Activated naive CD4-positive, alpha-beta T cell treated with anti-CD3 and anti-CD28 coated beads, Interleukin-2, amount 10 ng/mL, durations not matched to agents 7 days and 5 days (primary cell): ENCODE results near the gene PKDREJ.
"Not testable (repeated sequence)": the region's sequence is repeated elsewhere in the genome, so short reads cannot be mapped to it uniquely, and the experiment has no call there.

Source experiments
- CTCF ChIA-PET: fragments of 350-600 bp; sonication (Branson Sonifier 250); formaldehyde crosslinking; loops from one replicate; lab custom pipeline; 2021; ENCODE audit warnings: antibody characterized with exemption; lab: Charles Lee
- DNase-seq: peaks from one replicate; pipeline ENCODE4 v3.0.0-alpha.2; 2020
- H3K27ac Mint-ChIP-seq: one replicate; pipeline ENCODE4 v1.8.0; 2021; ENCODE audit warnings: mild to moderate bottlenecking, moderate library complexity, mixed read lengths
- H3K27me3 Mint-ChIP-seq: one replicate; pipeline ENCODE4 v1.8.0; 2021; ENCODE audit warnings: mild to moderate bottlenecking, mixed read lengths
- H3K36me3 Mint-ChIP-seq: one replicate; pipeline ENCODE4 v1.8.0; 2021; ENCODE audit warnings: mixed read lengths
- H3K4me1 Mint-ChIP-seq: one replicate; pipeline ENCODE4 v1.8.0; 2021; ENCODE audit warnings: mixed read lengths
- H3K4me3 Mint-ChIP-seq: one replicate; pipeline ENCODE4 v1.8.0; 2021; ENCODE audit warnings: mild to moderate bottlenecking, moderate library complexity, mixed read lengths
- H3K9me3 Mint-ChIP-seq: one replicate; pipeline ENCODE4 v1.8.0; 2021; ENCODE audit warnings: mixed read lengths

PKDREJ gene, protein sequence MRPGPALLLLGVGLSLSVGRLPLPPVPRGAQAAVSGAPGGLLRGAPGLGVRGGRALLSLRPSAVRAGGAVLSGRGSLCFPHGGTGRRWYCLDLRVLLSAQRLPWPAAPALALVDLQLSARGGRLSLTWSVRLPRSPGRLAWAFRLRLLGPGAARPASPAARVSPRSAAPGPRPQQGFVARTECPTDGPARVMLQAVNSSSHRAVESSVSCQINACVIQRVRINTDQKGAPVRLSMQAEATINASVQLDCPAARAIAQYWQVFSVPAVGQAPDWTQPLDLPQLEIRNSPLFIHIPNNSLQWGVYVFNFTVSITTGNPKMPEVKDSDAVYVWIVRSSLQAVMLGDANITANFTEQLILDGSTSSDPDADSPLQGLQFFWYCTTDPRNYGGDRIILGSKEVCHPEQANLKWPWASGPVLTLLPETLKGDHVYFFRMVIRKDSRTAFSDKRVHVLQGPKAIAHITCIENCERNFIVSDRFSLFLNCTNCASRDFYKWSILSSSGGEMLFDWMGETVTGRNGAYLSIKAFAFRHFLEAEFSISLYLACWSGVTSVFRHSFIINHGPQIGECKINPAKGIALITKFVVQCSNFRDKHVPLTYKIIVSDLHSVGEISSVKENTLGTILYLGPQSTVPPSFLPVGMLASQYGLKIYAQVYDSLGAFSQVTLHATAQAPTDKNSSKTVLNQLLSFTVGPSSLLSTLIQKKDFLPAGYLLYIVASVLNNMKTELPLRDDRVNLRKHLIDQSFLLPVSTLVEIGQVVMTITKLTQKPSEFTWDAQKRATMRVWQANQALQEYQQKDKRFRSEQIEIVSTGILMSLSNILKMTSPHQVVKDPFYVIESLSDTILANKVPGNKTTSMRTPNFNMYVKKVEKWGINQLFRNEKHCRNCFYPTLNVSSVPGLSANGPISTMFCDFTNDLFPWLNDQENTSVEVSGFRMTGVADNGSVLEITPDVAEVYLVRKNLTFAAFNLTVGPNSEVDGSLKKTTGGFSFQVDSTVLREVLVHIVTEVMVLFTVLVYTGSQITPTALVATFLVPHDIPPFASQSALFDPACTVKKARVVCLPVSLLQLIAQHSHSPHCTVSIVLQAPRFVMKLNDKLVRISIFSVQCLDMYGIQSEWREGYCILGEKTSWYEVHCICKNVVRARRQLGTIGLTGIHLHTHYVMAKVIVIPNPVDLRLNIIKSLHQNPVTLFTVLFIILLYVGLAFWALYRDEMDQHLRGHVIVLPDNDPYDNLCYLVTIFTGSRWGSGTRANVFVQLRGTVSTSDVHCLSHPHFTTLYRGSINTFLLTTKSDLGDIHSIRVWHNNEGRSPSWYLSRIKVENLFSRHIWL (N-terminal part only)

DNA sequence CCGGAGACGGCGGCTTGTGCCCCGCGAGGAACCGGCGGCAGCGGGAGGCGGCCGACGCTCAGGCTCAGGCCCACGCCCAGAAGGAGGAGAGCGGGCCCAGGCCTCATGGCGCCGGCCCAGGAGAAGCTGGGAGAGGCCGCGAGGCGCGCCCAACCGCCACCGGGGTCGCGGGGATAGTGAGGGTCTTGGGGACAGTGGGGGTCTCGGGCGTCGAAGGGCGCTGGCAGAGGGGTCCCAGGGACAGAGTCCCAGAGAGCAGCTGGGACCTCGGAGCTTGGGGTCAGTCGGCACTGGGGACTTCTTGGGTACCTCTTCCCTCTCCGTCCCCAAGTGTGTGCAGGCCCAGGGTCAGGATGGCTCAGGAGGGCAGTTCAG lies at the start of gene PKDREJ:
TSS of gene PKDREJ (minus strand) at position 128 of the 375 bp plus-strand sequence. CDS start at position 107, 21 bp downstream.
- Mint-ChIP-seq H3K9me3 (peaks cover 15% of the 10 kb centered on the region), H3K27me3 (peaks cover 88% of the 10 kb centered on the region), H3K27ac (no peak within 1 kb of the TSS), H3K4me3 (no peak within 1 kb of the TSS), H3K36me3 (peaks cover 14% of the 10 kb centered on the region), H3K4me1 (peaks cover 15% of the 10 kb centered on the region)
- DNase-seq = no peak
- CTCF ChIA-PET = no interaction called here

DNA sequence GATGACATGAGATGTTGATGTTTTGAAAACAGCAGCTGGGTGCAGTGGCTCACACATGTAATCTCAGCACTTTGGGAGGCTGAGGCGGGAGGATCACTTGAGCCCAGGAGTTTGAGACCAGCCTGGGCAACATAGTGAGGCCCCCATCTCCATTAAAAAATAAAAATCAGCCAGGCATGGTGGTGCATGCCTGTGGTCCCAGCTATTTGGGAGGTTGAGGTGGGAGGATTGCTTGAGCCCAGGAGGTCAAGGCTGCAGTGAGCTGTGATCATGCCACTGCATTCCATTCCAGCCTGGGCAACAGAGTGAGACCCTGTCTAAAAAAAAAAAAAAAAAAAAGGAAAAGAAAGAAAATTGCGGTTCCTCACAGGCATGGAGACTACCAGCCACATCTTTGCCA lies 49.7 kb upstream of the PKDREJ start:
- H3K27me3 Mint-ChIP-seq, H3K27ac Mint-ChIP-seq, H3K4me1 Mint-ChIP-seq, H3K9me3 Mint-ChIP-seq, DNase-seq, H3K4me3 Mint-ChIP-seq: not testable (repeated sequence)
- peaks cover 63% of the 10 kb centered on the region for H3K36me3 Mint-ChIP-seq
- CTCF ChIA-PET = interaction anchor here (0.8 to 1.8 kb wide), 3 partner anchors 188 to 307 kb away, joined by 3 to 10 read pairs (median 6); no protein-coding TSS in a partner anchor

DNA sequence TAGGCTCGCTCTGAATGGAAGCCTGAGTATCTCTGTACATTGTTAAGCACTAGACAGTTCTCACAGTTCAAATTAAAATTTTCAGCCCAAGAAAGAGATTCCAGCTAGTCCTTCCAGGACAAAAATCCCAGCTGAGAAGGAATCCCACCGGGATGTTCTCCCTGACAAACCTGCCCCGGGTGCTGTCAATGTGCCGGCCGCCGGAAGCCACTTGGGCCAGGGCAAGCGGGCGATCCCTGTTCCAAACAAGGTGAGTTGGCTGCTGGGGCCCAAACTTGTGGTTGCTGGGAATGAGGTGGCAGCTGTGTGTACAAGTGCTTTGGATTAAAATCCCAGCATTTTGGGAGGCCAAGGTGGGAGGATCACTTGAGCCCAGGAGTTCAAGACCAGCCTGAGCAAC lies 48.9 kb upstream of the PKDREJ start:
- CTCF ChIA-PET = interaction anchor here (1.0 to 1.8 kb wide), 3 partner anchors 190 to 306 kb away, joined by 3 to 6 read pairs (median 5); no protein-coding TSS in a partner anchor
- no peaks in the 10 kb centered on the region for H3K27me3 Mint-ChIP-seq
- peaks cover 57% of the 10 kb centered on the region for H3K36me3 Mint-ChIP-seq
- H3K4me1 Mint-ChIP-seq = peaks cover 4% of the 10 kb centered on the region
- no peak overlapping the region for H3K27ac Mint-ChIP-seq
- no peaks in the 10 kb centered on the region for H3K9me3 Mint-ChIP-seq
- no peak overlapping the region for H3K4me3 Mint-ChIP-seq
- no peak for DNase-seq

DNA sequence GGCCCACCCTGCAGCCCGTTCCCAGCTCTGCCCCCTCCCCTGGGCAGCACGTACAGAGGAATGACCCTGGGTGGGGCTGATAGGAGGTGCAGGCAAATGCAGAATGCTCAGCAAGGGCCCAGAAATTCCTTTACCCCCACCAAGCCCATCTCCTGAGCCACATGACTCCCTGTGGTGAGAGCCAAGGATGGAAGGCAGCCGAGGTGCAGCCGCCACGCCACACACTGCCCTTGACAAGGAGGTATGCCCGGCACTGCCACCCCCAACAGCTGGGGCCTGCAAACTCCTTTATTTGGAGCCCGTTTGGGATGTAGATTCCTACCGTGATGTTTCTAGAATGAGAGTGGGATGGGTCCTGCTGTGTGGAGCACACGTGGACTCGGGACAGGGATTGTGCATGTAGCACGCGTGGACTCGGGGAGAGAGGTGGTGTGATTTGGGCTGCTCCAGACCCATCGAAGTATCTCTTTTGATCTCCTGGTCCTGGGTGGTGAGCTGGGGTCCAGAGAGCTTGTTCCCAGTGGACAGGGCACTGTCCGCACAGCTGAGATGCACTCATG lies 46.5 kb upstream of the PKDREJ start:
- Mint-ChIP-seq H3K9me3 (no peaks in the 10 kb centered on the region), H3K27ac (no peak overlapping the region), H3K4me3 (no peak overlapping the region), H3K27me3 (no peaks in the 10 kb centered on the region), H3K4me1 (peaks cover 8% of the 10 kb centered on the region), H3K36me3 (peaks cover 48% of the 10 kb centered on the region)
- CTCF ChIA-PET = no interaction called here
- DNase-seq = no peak

DNA sequence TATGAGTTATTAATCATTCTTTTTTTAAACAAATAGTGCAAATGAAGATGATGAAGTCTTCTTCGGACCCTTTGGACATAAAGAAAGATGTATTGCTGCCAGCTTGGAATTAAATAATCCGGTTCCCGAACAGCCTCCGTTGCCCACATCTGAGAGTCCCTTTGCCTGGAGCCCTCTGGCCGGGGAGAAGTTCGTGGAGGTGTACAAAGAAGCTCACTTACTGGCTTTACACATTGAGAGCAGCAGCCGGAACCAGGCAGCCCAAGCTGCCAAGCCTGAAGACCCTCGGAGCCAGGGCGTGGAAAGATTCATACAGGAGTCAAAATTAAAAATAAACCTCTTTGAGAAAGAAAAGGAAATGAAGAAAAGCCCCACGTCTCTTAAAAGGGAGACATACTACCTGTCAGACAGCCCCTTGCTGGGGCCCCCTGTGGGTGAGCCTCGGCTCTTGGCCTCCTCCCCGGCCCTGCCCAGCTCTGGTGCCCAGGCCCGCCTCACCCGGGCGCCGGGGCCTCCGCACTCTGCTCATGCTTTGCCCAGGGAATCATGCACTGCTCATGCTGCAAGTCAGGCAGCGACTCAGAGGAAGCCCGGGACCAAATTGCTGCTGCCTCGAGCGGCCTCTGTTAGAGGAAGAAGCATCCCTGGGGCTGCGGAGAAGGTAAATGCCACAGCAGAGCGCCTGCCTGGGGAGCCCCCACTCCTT lies 45.3 kb upstream of the PKDREJ start:
- Mint-ChIP-seq H3K4me3 (no peak overlapping the region), H3K36me3 (peaks cover 47% of the 10 kb centered on the region), H3K27ac (no peak overlapping the region), H3K4me1 (peaks cover 15% of the 10 kb centered on the region), H3K9me3 (no peaks in the 10 kb centered on the region), H3K27me3 (no peaks in the 10 kb centered on the region)
- DNase-seq = no peak
- CTCF ChIA-PET = no interaction called here

DNA sequence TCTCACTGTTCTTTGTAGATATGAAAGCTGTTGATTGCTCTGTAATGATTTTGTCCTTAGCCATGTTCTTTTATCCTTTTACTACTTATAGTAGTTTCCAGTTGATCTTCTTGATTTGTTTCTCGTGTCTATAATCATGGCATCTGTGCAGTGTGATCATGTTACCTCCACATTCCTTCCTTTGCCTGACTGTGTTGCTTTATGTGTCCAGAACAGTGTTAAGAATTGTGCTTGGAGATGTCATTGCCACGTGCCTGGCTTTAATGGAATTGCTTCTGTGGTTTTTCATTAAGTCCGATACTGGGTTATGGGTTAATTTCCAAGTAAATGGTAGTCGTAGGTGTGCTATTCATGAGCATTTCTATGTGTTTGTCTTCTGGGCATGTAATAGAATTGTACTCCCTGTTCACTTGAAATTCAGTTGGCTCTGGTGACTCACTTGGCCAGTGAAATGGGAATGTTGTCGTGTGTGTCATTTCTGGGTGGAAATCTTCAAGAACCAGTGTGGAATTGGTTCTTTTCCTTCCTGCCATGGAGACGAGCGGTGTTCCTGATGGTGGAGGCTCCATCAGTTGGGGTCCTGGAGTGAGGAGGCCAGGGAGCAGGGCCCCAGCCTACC lies 40.3 kb upstream of the PKDREJ start:
- H3K36me3 Mint-ChIP-seq = peaks cover 53% of the 10 kb centered on the region
- H3K4me1 Mint-ChIP-seq = peaks cover 47% of the 10 kb centered on the region
- H3K27ac Mint-ChIP-seq = no peak overlapping the region
- CTCF ChIA-PET = interaction anchor here (0.6 kb wide), 1 partner anchor 186 kb away, joined by 3 read pairs; no protein-coding TSS in a partner anchor
- no peaks in the 10 kb centered on the region for H3K9me3 Mint-ChIP-seq
- H3K4me3 Mint-ChIP-seq = no peak overlapping the region
- no peaks in the 10 kb centered on the region for H3K27me3 Mint-ChIP-seq
- no peak for DNase-seq

DNA sequence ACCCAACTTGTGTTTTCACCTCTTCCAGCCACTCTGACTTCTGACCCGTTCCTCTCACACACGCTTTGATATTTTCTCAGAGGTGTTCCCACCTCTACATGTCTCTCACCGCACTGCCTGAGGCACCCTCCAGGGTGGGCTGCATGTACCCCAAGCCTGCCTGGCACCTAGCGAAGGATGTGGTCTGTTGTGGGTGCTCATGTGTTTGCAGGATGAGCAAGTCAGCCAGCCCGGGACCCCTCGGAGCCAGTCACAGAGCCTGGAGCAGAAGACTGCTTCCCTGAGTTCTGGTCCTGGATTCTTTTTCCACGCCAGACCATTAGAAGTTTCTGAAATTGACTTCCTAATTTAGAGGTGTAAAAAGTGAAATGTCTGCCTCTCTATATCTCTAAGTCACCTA lies 37.3 kb upstream of the PKDREJ start:
- no peak overlapping the region for H3K27ac Mint-ChIP-seq

DNA sequence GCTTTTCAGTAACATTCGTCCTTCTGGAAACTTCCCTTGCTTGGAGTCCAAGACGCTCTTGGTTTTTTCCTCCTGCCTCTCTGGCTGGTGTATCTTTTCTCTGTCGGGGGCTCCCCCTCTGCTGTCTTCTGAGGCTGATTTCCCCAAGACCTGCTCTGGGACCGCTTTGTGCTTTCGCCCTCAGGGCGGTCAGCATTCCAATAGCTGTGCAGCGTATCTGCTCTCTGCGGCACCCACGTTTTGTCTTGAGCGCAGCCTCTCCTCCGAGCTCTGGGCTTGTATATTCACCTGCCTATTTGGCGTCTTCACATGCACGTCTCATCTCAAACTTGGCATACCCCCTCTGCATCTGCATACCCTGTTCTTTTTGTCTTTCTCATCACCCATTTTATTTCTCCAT lies 36.0 kb upstream of the PKDREJ start:
- Mint-ChIP-seq H3K9me3 (no peaks in the 10 kb centered on the region), H3K27me3 (no peaks in the 10 kb centered on the region), H3K4me1 (peaks cover 67% of the 10 kb centered on the region), H3K27ac (no peak overlapping the region), H3K36me3 (peaks cover 42% of the 10 kb centered on the region), H3K4me3 (peak overlapping the region; percentile 86)
- CTCF ChIA-PET = interaction anchor here (1.3 kb wide), 1 partner anchor 292 kb away, joined by 3 read pairs; no protein-coding TSS in a partner anchor
- no peak for DNase-seq

More for the DNA sequence above, 37.3 kb upstream of the PKDREJ start:
- Mint-ChIP-seq H3K27me3 (no peaks in the 10 kb centered on the region), H3K4me3 (no peak overlapping the region), H3K36me3 (peaks cover 46% of the 10 kb centered on the region), H3K4me1 (peaks cover 60% of the 10 kb centered on the region), H3K9me3 (no peaks in the 10 kb centered on the region)
- DNase-seq = no peak
- CTCF ChIA-PET = no interaction called here

DNA sequence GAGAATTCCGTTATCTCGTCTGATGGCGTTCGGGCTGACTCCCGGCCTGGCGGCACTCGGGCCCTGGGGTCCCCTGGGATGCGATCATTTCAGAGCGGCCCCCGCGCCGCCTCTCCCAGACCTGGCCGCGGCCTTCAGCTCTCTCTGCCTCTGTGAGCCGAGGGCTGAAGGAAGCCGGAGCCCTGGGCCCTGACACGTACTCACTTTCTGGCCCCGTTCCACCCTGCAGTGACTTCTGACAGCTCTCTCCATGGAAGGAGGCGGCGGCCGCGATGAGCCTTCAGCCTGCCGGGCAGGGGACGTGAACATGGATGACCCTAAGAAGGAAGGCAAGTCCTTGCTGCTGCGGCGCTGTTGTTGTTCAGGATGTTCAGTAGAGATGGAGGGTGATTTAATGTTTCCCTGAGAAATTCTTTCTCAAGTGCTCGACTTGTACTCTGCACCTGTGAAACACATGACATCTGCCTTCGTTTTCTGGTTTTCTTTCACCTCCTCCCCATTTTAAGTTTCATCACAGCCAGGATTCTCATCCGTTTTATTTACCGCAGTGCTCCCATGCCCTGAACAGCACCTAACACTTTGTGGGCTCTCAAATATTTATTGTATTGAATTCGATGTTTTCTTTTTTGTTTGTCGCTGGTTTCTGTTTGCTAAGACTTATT lies 34.1 kb upstream of the PKDREJ start:
- Mint-ChIP-seq H3K9me3 (peaks cover 3% of the 10 kb centered on the region), H3K4me3 (peak overlapping the region; percentile 86), H3K27ac (peak overlapping the region; percentile 83), H3K36me3 (peaks cover 39% of the 10 kb centered on the region), H3K27me3 (no peaks in the 10 kb centered on the region), H3K4me1 (peaks cover 71% of the 10 kb centered on the region)
- CTCF ChIA-PET = interaction anchor here (1.3 kb wide), 1 partner anchor 296 kb away, joined by 3 read pairs; no protein-coding TSS in a partner anchor
- DNase-seq = peak; percentile 39

DNA sequence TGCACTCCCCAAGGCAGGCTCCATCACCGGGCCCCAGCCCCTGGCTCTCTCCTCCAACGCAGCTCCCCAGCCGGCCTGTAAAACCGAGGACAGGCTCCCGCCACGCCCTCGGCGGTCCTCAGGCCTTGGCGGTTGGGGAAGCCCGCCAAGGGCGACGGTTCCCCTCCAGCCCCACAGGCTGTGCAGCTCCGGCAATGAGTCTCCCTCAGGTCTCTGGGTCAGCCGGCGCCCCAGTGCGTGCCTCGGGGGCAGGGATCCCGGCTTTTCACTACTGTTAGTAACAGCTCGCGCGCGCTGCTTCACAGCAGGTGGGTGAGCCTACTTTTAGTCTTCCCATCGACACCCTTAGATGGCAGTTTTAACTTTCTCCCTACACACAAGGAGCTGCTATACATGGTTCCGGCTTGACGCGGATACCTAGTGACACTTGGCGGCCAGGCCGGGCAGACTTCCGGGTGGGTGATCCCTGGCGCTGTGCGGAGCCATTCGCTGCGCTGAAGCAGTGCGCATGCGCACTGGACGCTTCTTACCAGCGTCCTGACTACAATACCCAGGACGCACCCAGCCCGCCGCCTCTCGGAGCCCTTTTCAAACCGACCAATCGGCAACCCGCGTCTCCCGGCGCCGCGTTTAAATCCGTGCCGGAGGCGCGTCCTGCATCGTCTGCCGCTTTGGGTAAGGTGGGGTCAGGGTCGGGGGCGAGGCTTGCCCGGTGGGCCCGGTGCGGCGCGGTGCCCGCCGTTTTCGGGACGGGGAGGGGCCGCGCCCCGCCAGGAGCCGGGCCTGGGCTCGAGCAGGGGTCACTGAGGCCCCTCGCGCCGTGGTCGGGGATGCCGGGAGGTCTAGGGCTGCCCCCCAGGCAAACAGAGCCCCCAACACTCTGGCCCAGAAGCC lies 33.4 kb upstream of the PKDREJ start, which contains the start of gene GTSE1:
TSS of gene GTSE1 (plus strand) at position 614 of the 894 bp plus-strand sequence. CDS start 531 bp downstream, outside the sequence.
- CTCF ChIA-PET = interaction anchor here (0.9 to 2.0 kb wide), 6 partner anchors 44 to 295 kb away, joined by 3 to 18 read pairs (median 3); partner anchors contain the start of gene CDPF1
- Mint-ChIP-seq H3K9me3 (peaks cover 5% of the 10 kb centered on the region), H3K27me3 (no peaks in the 10 kb centered on the region), H3K36me3 (peaks cover 43% of the 10 kb centered on the region), H3K4me1 (peaks cover 73% of the 10 kb centered on the region), H3K27ac (peak within 1 kb of the TSS; percentile 97), H3K4me3 (peak within 1 kb of the TSS; percentile 86)
- DNase-seq = peak; percentile 99

DNA sequence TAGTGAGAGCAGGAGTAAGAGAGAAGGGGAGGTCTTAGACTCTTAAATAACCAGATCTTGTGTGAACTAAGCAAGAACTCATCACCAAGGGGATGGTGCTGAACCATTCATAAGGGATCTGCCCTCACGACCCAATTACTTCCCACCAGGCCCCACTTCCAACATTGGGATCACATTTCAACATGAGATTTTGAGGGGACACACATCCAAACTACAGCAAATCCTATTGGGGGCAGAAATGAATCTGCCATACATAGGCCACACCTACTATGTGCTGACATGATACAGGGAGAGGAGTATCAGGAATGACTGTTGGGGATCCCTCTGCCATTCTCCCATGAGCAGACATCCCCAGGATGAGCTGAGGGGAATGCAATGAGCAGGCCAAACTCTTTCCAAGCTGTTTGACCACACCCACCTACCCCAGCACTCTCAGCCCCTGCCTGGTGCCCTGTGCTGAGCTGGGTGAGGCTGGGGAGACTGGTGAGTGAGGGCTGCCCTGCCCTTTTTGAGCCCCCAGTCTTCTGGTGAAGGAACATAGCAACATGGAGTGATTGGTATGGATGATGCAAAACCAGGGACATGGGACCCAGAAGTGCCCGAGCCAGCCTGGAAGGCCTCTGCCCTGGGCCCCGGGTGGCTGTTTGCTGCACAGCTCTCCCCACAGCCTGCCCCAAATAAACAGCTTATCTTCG lies 32.3 kb upstream of the PKDREJ start:
- Mint-ChIP-seq H3K4me1 (peaks cover 65% of the 10 kb centered on the region), H3K4me3 (peak overlapping the region; percentile 86), H3K9me3 (peaks cover 5% of the 10 kb centered on the region), H3K36me3 (peaks cover 34% of the 10 kb centered on the region), H3K27me3 (no peaks in the 10 kb centered on the region), H3K27ac (peak overlapping the region; percentile 97)
- no peak for DNase-seq
- CTCF ChIA-PET = interaction anchor here (0.9 to 2.0 kb wide), 5 partner anchors 43 to 174 kb away, joined by 3 to 18 read pairs (median 3); partner anchors contain the start of gene CDPF1
